ENCODE measurements around the gene COG7.
"Not testable (repeated sequence)": the region's sequence is repeated elsewhere in the genome, so short reads cannot be mapped to it uniquely, and the experiment has no call there.

The COG7 gene

GRCh38 chr16:23392223-23392600 lies 60.8 kb downstream of the COG7 start:
- in situ Hi-C loops (cut with MboI; ENCODE audit: low pct_unique_long_range_greater_than_20kb, low sequenced_read_pairs), result no loop called here

GRCh38 chr16:23391381-23392222 lies 61.4 kb downstream of the COG7 start:
- DNase-seq, result no peak
- in situ Hi-C loops (cut with MboI; ENCODE audit: low pct_unique_long_range_greater_than_20kb, low sequenced_read_pairs), result no loop called here

More at GRCh38 chr16:23392223-23392600, 60.8 kb downstream of the COG7 start:
- DNase-seq, result no peak

- DNase-seq; in situ Hi-C loops (cut with MboI; ENCODE audit: low pct_unique_long_range_greater_than_20kb, low sequenced_read_pairs): not testable (repeated sequence)
These were observed 63.1 kb downstream of the COG7 start for GRCh38 chr16:23389936-23390335.

- in situ Hi-C loops (cut with MboI; ENCODE audit: low pct_unique_long_range_greater_than_20kb, low sequenced_read_pairs), result no loop called here
- no peak for DNase-seq
These were observed 63.8 kb downstream of the COG7 start for GRCh38 chr16:23389201-23389600.

- in situ Hi-C loops (cut with MboI; ENCODE audit: low pct_unique_long_range_greater_than_20kb, low sequenced_read_pairs), result no loop called here
- DNase-seq, result no peak
These were observed 64.2 kb downstream of the COG7 start for GRCh38 chr16:23388786-23389185.

GRCh38 chr16:23387666-23388065 lies 65.3 kb downstream of the COG7 start:
- in situ Hi-C loops (cut with MboI; ENCODE audit: low pct_unique_long_range_greater_than_20kb, low sequenced_read_pairs), result no loop called here
- DNase-seq, result no peak

- no peak for DNase-seq
- in situ Hi-C loops (cut with MboI; ENCODE audit: low pct_unique_long_range_greater_than_20kb, low sequenced_read_pairs), result no loop called here
These were observed 67.5 kb downstream of the COG7 start for GRCh38 chr16:23385441-23385840.

GRCh38 chr16:23384878-23385277 lies 68.1 kb downstream of the COG7 start:
- in situ Hi-C loops (cut with MboI; ENCODE audit: low pct_unique_long_range_greater_than_20kb, low sequenced_read_pairs), result no loop called here
- no peak for DNase-seq

GRCh38 chr16:23383881-23384280 lies 69.1 kb downstream of the COG7 start:
- in situ Hi-C loops (cut with MboI; ENCODE audit: low pct_unique_long_range_greater_than_20kb, low sequenced_read_pairs), result no loop called here
- DNase-seq, result no peak

- in situ Hi-C loops (cut with MboI; ENCODE audit: low pct_unique_long_range_greater_than_20kb, low sequenced_read_pairs), result no loop called here
- no peak for DNase-seq
These were observed 70.7 kb downstream of the COG7 start for GRCh38 chr16:23382279-23382678.

GRCh38 chr16:23381702-23382101 lies 71.3 kb downstream of the COG7 start:
- in situ Hi-C loops (cut with MboI; ENCODE audit: low pct_unique_long_range_greater_than_20kb, low sequenced_read_pairs); DNase-seq: not testable (repeated sequence)

- no peak for DNase-seq
- in situ Hi-C loops (cut with MboI; ENCODE audit: low pct_unique_long_range_greater_than_20kb, low sequenced_read_pairs), result no loop called here
These were observed 72.5 kb downstream of the COG7 start for GRCh38 chr16:23380501-23380951.

- no peak for DNase-seq
- in situ Hi-C loops (cut with MboI; ENCODE audit: low pct_unique_long_range_greater_than_20kb, low sequenced_read_pairs), result no loop called here
These were observed 73.3 kb downstream of the COG7 start for GRCh38 chr16:23379707-23380106.

- no peak for DNase-seq
- in situ Hi-C loops (cut with MboI; ENCODE audit: low pct_unique_long_range_greater_than_20kb, low sequenced_read_pairs), result no loop called here
These were observed 74.1 kb downstream of the COG7 start for GRCh38 chr16:23378921-23379320.

- no peak for DNase-seq
- in situ Hi-C loops (cut with MboI; ENCODE audit: low pct_unique_long_range_greater_than_20kb, low sequenced_read_pairs), result no loop called here
These were observed 74.7 kb downstream of the COG7 start for GRCh38 chr16:23378256-23378655.

- in situ Hi-C loops (cut with MboI; ENCODE audit: low pct_unique_long_range_greater_than_20kb, low sequenced_read_pairs), result no loop called here
- DNase-seq, result no peak
These were observed 75.7 kb downstream of the COG7 start for GRCh38 chr16:23377071-23377931.

GRCh38 chr16:23375643-23376042 lies 77.3 kb downstream of the COG7 start:
- in situ Hi-C loops (cut with MboI; ENCODE audit: low pct_unique_long_range_greater_than_20kb, low sequenced_read_pairs), result no loop called here
- DNase-seq, result no peak

- in situ Hi-C loops (cut with MboI; ENCODE audit: low pct_unique_long_range_greater_than_20kb, low sequenced_read_pairs), result no loop called here
- no peak for DNase-seq
These were observed 78.1 kb downstream of the COG7 start for GRCh38 chr16:23374721-23375510.

- in situ Hi-C loops (cut with MboI; ENCODE audit: low pct_unique_long_range_greater_than_20kb, low sequenced_read_pairs), result no loop called here
- DNase-seq, result no peak
These were observed 79.4 kb downstream of the COG7 start for GRCh38 chr16:23373436-23374219.
